Panc1 (cell line): ENCODE measurements around the gene LLGL1. TPM values are rescaled to one million over a fixed set of nuclear protein-coding genes. Genes with fewer than 3 reads are reported as not detected.

Experiments used
- ATAC-seq: fragments of 200-7000 bp; cut with Tn5 transposase; 2 replicates; pipeline ENCODE4 v1.9.1; 2020; ENCODE audit warnings: mild to moderate bottlenecking, moderate library complexity
- BruUV-seq: library from RNA; stranded (reverse); fragments of 400-500 nt; replicated peaks from 2 replicates; lab custom pipeline; 2021; lab: Mats Ljungman, UMichigan
- CTCF ChIA-PET: fragments of 300-600 bp; sonication (Branson Sonifier 250); formaldehyde crosslinking; loops from one replicate; lab custom pipeline; 2022; ENCODE audit warnings: antibody characterized with exemption; lab: Charles Lee
- POLR2A ChIA-PET: fragments of 300-600 bp; sonication (Branson Sonifier 250); formaldehyde crosslinking; loops from one replicate; lab custom pipeline; 2022; ENCODE audit warnings: antibody characterized with exemption; lab: Charles Lee
- DNase-seq: peaks from one replicate; pipeline ENCODE4 v3.0.0-alpha.2; 2010; ENCODE audit warnings: low read depth, low spot score
- H3K27ac ChIP-seq: 2 replicates; pipeline ENCODE4 v1.5.1; 2011; ENCODE audit warnings: mild to moderate bottlenecking, low read length, inconsistent platforms
- H3K27me3 ChIP-seq: fragments of 200-500 bp; sonication (Bioruptor generic); 2 replicates; pipeline ENCODE4 v1.6.0; 2014; ENCODE audit warnings: low read length, inconsistent platforms; ENCODE audit not compliant: control insufficient read depth, insufficient read depth
- H3K36me3 ChIP-seq: fragments of 200-500 bp; sonication (Bioruptor generic); 2 replicates; pipeline ENCODE4 v1.5.1; 2014; ENCODE audit warnings: inconsistent platforms, mild to moderate bottlenecking, low read length, moderate library complexity; ENCODE audit not compliant: control insufficient read depth, insufficient read depth
- H3K4me1 ChIP-seq: 2 replicates; pipeline ENCODE4 v1.5.1; 2011; ENCODE audit warnings: inconsistent platforms, mild to moderate bottlenecking, low read length, moderate library complexity; ENCODE audit not compliant: control insufficient read depth, insufficient read depth
- H3K4me3 ChIP-seq, 2 experiments: 2 replicates each; pipeline ENCODE4 v1.5.1; 2011 to 2012; ENCODE audit warnings: low read depth in 2 of 2, low read length in 2 of 2, mild to moderate bottlenecking in 2 of 2, inconsistent platforms in 1 of 2, moderate library complexity in 1 of 2
- H3K9me3 ChIP-seq: fragments of 200-500 bp; sonication (Bioruptor generic); 2 replicates; pipeline ENCODE4 v1.5.1; 2014; ENCODE audit warnings: low read depth, mild to moderate bottlenecking, inconsistent platforms, low read length, moderate library complexity; ENCODE audit not compliant: control insufficient read depth, insufficient read depth
- CTCF ChIP-seq: fragments of 450-650 bp; IDR thresholded peaks from 2 replicates; pipeline ENCODE4 v1.5.1; 2017; ENCODE audit warnings: mild to moderate bottlenecking
- POLR2AphosphoS5 ChIP-seq: IDR thresholded peaks from 2 replicates; pipeline ENCODE4 v1.6.1; 2012; ENCODE audit warnings: mild to moderate bottlenecking, low read depth, low read length, moderate library complexity
- REST ChIP-seq, 2 experiments: IDR thresholded peaks; 2 replicates each; pipeline ENCODE4 v1.6.1; 2011 to 2012; ENCODE audit warnings: low read depth in 2 of 2, control low read depth in 1 of 2, low read length in 1 of 2, mild to moderate bottlenecking in 1 of 2, moderate library complexity in 1 of 2; ENCODE audit not compliant: insufficient read depth in 1 of 2
- SIN3A ChIP-seq: IDR thresholded peaks from 2 replicates; pipeline ENCODE4 v1.6.1; 2012; ENCODE audit warnings: low read depth, mild to moderate bottlenecking, low read length, moderate library complexity, borderline replicate concordance; ENCODE audit not compliant: insufficient read depth
- TCF7L2 ChIP-seq: IDR thresholded peaks from 2 replicates; pipeline ENCODE4 v1.6.1; 2011; ENCODE audit warnings: mild to moderate bottlenecking, low read depth, low read length, inconsistent platforms
- in situ Hi-C: cut with HindIII; loops from 2 replicates; pipeline ENCODE4 v1.10.0; 2016; ENCODE audit warnings: low sequenced_read_pairs, low pct_unique_long_range_greater_than_20kb
- intact Hi-C: fragments of 100-400 bp; cut with micrococcal nuclease; formaldehyde crosslinking; loops from one replicate; pipeline ENCODE4 v1.10.0; 2022; ENCODE audit not compliant: unreplicated experiment
- total RNA-seq: library from RNA; stranded (reverse); gene quantifications from one replicate; pipeline ENCODE4 v1.2.1, GENCODE V29; 2021; ENCODE audit not compliant: unreplicated experiment

The LLGL1 gene
- total RNA-seq, 1 experiment from 2014 or later = 18.4 TPM

- Histone ChIP-seq H3K27ac (no peak overlapping the region), H3K4me3 (no peak overlapping the region), H3K36me3 (peaks cover 19% of the 10 kb centered on the region), H3K9me3 (no peaks in the 10 kb centered on the region), H3K27me3 (no peaks in the 10 kb centered on the region), H3K4me1 (peaks cover 14% of the 10 kb centered on the region)
- CTCF ChIA-PET = no interaction called here
- intact Hi-C loops = no loop called here
- ATAC-seq (no peak), DNase-seq (no peak)
- in situ Hi-C loops = no loop called here
- no TSS peak for BruUV-seq
- TF ChIP-seq REST (IDR thresholded peaks at IDR 0.05; ENCODE audit: insufficient read depth in 1 of 2, low read depth in 2 of 2, low read length in 1 of 2) (no peak), POLR2AphosphoS5 (no peak), CTCF (no peak), SIN3A (no peak), TCF7L2 (no peak)
- POLR2A ChIA-PET = no interaction called here
Measured at GRCh38 chr17:18194394-18194793, 31.0 kb upstream of the LLGL1 start.

GRCh38 chr17:18194804-18195203, 30.6 kb upstream of the LLGL1 start:
- ChIA-PET POLR2A (no interaction called here), CTCF (no interaction called here)
- Histone ChIP-seq H3K4me3 (no peak overlapping the region), H3K36me3 (peaks cover 19% of the 10 kb centered on the region), H3K9me3 (no peaks in the 10 kb centered on the region), H3K27me3 (no peaks in the 10 kb centered on the region), H3K4me1 (peaks cover 13% of the 10 kb centered on the region), H3K27ac (no peak overlapping the region)
- no peak for DNase-seq
- BruUV-seq = no TSS peak
- intact Hi-C loops = no loop called here
- no peak for ATAC-seq
- TF ChIP-seq POLR2AphosphoS5 (no peak), REST (IDR thresholded peaks at IDR 0.05; ENCODE audit: insufficient read depth in 1 of 2, low read depth in 2 of 2, low read length in 1 of 2) (no peak), SIN3A (no peak), CTCF (no peak), TCF7L2 (no peak)
- in situ Hi-C loops = no loop called here
